SK-N-SH treated with all-trans-retinoic acid at 6 μM for 48 hours (cell line): ENCODE results near the gene ANK3.
"Not testable (repeated sequence)": the region's sequence is repeated elsewhere in the genome, so short reads cannot be mapped to it uniquely, and the experiment has no call there.

Source experiments
- ESRRG ChIP-seq: fragments of 250-450 bp; sonication (Bioruptor Pico); IDR thresholded peaks from 2 replicates; pipeline ENCODE4 v1.6.1; 2021; ENCODE audit warnings: mild to moderate bottlenecking
- RARB ChIP-seq: fragments of 250-450 bp; sonication (Bioruptor Pico); IDR thresholded peaks from 2 replicates; pipeline ENCODE4 v1.8.0; 2021; ENCODE audit warnings: mild to moderate bottlenecking, moderate library complexity
- ZFP3 ChIP-seq: fragments of 250-450 bp; sonication (Bioruptor Pico); IDR thresholded peaks from 2 replicates; pipeline ENCODE4 v1.5.0; 2020; ENCODE audit warnings: mild to moderate bottlenecking, moderate library complexity
- ZNF8 ChIP-seq: fragments of 450-650 bp; formaldehyde crosslinking; IDR thresholded peaks from 2 replicates; pipeline ENCODE4 v1.5.0; 2020; ENCODE audit warnings: mild to moderate bottlenecking, moderate library complexity
- TF ChIP-seq, protein P1 (sequence below): fragments of 250-450 bp; sonication (Bioruptor Pico); IDR thresholded peaks from 2 replicates; pipeline ENCODE4 v1.5.1; 2020; ENCODE audit warnings: low read depth, mild to moderate bottlenecking, moderate library complexity

DNA sequence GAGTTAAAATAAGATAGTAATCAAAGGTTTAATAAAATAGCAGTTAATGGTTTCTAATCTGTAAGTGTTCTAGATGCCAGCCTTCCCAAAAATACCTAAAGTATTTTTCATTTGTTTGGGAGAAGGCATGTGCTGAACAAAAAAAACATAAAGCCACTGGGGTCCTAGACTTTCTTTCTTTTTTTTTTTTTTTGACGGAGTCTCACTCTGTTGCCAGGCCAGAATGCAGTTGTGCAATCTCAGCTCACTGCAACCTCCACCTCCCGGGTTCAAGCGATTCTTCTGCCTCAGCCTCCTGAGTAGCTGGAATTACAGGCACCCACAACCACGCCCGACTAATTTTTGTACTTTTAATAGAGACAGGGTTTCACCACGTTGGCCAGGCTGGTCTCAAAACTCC, 97.1 kb downstream of the ANK3 start:
- TF ChIP-seq, protein P1, sequence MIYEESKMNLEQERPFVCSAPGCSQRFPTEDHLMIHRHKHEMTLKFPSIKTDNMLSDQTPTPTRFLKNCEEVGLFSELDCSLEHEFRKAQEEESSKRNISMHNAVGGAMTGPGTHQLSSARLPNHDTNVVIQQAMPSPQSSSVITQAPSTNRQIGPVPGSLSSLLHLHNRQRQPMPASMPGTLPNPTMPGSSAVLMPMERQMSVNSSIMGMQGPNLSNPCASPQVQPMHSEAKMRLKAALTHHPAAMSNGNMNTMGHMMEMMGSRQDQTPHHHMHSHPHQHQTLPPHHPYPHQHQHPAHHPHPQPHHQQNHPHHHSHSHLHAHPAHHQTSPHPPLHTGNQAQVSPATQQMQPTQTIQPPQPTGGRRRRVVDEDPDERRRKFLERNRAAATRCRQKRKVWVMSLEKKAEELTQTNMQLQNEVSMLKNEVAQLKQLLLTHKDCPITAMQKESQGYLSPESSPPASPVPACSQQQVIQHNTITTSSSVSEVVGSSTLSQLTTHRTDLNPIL (CRISPR knock-in tag) = not testable (repeated sequence)
- TF ChIP-seq ESRRG (CRISPR knock-in tag); ZNF8 (CRISPR knock-in tag); ZFP3; RARB (CRISPR knock-in tag): not testable (repeated sequence)
